Stimulated activated CD4-positive, alpha-beta T cell treated with anti-CD3 and anti-CD28 coated beads, Interleukin-15, amount 100 ng/mL, for 1 hour (primary cell): ENCODE measurements around the gene SEMA4C.
"Not testable (repeated sequence)": the region's sequence is repeated elsewhere in the genome, so short reads cannot be mapped to it uniquely, and the experiment has no call there.

ENCODE experiments used
- DNase-seq, 2 donors: peaks; one replicate each; pipeline ENCODE4 v3.0.0-alpha.2; 2020; ENCODE audit warnings: low read depth in 1 of 2, low spot score in 1 of 2

SEMA4C gene

DNA sequence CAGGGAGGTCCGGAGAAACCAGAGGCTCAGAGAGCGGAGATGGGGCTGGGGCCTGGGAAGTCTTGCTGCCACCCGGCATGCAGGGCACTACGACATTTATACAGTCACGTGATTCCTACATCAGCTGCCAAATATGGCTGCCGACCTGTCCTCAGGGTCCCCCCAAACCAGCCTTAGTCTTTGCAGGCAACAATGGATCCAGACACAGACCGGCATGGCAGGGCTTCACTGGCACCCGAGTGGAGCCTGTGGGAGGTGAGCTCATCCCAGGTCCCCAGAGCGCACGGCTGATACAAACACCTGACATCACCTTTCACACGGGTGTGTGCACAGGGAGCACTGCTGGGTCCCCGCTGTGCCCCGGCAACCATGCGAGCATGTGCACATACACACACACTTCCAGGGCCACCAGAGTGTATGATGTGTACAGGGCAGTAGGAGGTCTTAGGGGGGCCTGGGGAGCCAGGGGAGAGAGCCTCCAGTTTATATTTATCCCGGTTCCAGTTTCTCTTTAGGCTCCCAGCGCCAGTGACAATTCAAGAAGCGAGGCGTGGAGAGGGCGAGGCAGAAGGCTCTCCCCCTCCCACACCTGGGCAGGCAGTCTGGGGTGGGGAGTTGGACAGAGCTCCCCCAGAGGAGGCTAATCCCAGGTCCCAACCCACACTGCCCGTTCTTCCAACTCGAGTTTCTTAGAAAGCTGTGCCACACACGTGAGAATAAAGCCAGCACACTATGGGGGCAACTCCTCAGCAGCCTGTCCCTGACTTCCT lies 2.7 kb downstream of the SEMA4C start:
- DNase-seq, result no peak

DNA sequence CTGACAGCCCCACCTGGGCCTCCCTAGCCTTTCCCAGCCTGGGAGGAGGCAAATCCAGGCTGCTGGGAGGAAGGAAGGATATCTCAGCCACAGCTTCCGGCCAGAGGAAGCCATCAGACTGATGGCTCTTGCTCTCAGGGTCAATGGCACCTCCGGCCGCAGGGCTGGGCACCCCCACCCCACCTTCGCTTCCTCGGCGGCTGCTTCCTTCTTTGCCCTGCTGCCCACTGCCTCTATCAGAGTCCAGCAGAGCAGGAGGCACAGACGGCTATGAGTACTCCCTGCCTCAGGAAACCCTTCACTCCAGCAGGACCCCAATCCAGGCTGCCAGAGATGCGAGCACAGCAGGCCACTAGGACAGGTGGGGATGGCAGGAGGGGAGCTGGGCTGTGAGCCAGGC lies 3.3 kb downstream of the SEMA4C start:
- no peak for DNase-seq

DNA sequence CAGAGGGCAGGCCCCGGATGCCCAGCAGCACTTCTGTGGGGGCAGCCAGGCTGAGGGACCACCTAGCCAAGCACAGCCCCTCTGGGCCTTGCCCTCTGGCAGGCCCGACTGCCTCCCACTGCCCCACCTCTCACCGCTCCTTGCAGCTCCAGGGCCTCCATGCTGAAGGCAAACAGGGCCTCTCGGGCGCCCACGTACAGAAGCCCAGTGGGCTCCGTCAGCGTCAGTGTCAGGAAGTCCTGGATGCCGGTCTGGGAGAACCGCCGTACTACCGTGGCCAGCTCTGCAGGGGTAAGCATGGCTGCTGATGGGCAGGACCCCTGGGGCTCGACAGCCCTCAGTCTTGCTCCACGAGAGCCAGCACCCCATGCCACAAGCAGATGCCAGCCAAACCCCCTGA lies 3.7 kb downstream of the SEMA4C start:
- no peak for DNase-seq

DNA sequence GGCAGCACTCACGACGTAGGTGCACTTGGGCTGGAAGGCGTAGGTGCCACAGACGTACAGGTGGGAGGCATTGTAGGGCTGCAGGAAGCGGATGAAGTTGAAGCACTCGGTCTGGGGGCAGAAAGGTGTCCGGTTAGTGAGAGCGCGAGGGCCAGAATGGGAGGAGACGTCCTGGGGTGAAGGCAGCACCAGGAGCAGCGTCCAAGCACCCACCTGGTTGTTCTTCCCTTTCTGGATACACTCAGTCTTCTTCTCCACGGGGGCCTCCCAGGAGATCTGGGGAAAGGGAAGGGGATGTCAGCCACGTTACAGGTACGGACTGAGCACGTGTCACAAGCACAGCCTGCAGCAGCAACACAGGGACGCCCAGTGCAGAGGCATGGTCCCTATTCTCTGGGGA lies 4.2 kb downstream of the SEMA4C start:
- DNase-seq, result no peak

DNA sequence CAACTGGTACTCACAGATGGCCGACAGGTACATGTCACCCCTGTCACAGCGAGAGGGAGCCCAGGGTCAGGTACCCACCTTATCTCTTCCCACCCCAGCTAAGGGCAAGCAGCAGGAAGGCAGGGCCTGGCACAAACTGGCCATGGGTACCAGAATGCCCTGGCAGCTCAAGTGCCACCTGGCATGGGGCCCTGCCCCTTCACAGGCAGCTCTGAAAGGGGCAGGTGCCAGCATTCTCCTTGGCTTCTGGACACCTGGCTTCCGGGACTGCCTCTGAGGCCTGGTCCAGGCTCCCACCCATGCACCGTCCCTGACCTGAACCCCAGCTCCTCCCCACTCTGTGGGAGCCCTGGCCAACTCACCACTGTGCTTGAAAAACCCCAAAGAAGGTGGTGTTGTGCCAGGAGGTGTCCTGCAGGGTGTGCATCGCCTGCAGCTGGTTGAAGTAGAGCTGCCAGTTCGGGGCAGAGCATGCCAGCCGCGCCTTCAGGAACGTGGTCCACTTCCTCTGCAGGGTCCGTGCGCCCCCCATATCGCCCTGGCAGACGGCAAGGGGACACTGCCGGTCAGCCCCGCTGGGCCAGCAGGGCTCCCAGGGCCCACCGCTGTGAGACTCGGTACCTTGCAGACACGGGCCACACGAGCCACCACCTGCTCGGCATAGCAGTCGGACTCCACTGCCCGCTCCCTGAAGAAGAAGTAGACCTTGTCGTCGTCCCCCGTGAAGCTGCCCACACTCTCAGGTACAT lies 5.4 kb downstream of the SEMA4C start:
- no peak for DNase-seq

DNA sequence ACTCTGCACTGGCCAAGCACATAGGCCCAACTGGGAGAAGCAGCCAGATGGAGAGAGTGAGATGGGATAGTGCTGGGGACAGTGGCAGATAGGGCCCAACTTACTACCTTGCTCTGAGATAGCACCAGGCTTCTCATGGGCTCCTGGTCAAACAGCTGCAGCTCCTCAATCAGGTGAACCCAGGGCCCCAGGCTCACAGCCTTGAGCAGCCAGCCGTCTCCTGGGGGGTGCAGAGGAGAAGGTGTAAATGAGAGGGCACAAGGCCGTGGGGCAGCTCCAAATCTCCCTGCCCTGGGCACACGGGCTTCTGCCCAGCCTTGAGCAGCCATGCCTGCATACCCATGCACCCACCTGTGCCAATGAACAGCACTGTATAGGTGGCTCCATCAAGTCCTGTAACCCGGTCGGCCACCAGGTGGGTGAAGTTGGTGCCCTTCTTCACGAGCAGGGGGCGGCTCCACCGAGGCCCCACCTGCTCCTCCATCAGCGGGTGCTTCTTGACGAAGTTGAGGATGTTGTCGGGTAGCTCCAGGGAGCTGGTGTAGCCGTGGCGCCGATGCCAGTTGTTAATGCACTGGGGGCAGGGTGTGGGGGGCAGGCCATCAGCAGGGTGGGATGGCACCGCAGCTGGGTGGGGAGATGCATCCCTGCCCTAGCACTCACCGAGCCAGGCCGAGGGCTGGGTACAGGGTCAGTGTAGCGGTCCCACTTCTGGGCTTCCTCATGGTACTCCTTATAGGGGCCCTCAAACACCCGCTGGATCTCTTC lies 6.1 kb downstream of the SEMA4C start:
- DNase-seq, result no peak

DNA sequence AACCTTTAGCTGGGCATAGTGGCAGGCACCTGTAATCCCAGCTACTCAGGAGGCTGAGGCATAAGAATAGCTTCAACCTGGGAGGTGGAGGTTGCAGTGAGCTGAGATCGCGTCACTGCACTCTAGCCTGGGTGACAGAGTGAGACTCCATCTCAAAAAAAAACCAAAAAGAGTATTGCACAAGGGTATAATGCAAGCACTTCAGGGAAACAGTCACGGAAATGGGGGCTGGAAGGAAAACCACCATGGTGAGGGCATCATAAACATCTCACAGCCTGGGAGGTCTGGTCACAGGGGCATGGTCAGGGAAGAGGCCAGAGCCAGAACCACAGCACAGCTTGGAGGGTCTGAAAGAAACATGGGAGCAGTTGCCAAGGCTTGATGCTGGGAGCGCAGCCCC lies 6.8 kb downstream of the SEMA4C start:
- DNase-seq, result not testable (repeated sequence)

DNA sequence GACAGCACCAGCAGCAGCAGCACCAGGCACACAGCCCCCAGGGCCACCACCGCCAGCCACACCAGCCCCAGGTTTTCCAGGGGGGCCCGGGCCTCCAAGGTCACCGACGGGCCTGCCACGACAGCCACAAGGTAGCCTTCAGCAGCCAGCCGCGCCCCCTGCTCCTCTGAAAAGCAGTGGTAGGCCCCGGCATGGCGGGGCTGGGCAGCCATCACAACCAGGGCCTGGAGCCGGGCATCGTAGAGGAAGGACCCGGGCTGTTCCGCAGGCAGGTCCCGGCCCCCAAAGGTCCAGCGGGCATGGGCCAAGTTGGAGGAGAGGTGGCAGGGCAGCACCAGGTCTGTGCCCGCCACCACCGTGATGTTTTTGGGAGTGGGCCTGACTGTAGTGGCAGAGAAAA lies 8.8 kb downstream of the SEMA4C start:
- DNase-seq, result no peak

DNA sequence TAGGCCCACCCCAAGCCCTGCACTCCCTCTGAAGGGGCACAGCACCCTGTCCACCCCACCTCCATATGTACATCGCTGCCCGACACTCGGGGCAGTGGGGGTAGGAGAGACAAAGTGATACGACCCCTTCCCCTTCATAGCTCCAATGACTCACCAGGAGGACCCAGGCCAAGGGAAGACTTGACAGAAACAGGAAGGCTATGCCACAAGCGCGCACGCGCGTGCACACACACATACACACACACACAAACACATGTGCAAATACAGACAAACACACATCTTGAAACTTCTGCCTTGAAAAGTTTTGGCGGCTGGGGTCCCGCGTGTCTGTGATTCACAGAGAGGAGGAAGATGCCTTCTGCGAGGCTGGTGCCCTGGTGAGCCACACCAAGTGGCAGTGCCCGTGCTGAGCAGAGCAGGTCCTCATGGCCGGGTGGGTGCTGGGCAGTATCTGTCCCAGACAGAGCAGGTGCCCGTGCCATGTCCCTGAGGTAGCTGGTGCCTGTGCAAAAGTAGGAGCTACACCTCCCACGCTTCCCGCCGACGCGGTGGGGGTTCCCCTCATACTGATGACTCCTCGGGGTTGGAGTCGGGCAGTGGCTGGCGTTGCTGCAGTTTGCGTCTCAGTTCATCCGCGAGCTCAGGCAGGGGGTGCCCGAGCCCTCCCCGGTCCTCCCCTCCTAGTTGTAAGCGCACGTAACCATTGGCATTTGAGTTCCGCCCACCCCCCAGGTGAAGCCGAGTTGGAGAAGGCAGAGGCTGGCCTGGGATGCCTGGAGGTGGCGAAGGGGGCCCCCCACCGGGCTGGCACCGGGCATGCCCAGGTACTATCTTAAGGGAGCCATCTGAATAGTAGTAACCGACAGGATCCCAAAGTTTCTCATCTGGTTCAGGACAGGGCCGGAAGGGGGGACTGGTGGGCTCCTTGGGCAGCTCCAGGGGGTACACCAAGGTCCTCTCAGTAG lies 9.5 kb downstream of the SEMA4C start:
- no peak for DNase-seq

DNA sequence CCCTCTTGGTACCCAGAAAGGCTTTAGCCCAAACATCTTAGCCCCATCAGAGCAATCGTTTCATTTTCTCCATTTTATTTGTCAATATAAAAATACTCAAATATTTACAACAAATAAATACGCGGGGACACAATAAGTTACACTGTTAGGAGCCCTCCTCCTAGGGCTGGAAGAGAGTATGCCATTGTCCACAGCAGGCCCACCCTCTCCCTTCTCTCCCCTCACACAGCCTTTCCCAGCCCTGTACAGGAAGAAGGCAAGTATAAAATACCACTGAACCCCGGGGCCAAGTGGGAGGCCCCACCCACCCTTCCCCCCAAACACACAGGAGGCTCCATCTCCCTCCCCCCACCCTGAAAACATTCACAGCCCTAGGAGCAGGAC lies 10.2 kb downstream of the SEMA4C start:
- no peak for DNase-seq

DNA sequence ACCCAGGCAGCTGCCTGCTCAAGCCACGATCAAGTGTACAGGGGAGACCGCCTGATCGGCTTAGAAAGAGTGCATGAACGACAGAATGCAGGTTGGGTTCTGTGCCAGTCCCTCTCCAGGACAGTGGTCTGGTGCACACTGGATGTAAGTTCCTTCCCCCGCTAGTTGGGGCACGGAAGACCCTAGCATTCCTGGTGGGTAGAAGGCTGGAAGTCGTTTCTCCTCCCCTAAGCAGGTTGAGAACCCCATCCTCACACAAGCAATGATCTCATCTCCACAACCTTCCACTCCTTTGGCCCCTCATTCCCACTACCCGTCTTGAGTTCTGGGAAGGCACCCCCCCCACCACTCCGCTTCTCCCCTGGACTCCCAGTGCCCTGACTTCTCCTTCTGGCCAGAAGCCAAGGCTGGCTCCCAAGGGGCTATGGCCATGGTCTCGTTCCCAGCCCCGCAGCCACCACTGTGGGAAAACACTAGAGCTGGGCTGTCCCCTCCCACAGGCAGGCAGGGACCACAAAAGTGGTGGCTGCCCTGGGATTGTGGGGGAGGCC lies 10.7 kb downstream of the SEMA4C start:
- no peak for DNase-seq

DNA sequence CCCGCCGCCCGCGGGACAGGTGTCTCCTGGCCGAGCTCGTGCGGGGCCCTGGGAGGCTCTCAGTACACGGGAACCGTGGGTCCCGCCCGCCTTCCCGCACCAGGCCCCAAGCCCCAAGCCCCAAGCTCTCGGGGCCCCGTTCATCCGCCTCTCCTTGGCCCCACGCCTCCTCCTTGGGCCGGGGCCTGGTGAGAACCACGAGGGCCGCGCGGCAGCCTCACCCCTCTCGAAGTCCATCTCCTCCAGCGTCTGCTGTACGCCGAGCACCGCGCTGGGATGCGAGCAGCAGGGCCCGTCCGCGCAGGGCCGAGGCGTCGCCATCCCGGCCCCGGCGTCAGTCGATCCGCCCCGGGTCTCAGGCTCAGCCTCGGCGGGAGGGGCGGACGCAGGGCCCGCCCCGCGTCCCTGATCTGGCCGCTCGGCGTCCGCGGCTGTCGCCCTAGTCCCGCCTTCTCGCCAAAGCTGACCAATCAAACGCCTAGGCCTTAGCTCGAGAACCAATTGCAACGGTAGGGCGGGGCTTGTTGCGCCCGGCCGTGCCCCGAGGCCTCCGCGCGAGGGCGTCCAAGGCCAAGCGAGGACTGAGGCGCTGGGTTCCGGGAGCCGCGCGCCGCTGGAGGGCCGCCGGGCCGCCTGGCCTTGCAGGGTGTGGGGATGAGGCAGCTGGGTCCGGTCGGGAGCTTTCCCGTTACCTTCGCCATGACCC lies 12.1 kb downstream of the SEMA4C start, which contains the start of gene ANKRD39:
Gene ANKRD39 (minus strand): TSS at position 350 of the 706 bp plus-strand sequence. CDS start 29 bp downstream, at position 321.
- DNase-seq, result peak; percentile 95 to 96

DNA sequence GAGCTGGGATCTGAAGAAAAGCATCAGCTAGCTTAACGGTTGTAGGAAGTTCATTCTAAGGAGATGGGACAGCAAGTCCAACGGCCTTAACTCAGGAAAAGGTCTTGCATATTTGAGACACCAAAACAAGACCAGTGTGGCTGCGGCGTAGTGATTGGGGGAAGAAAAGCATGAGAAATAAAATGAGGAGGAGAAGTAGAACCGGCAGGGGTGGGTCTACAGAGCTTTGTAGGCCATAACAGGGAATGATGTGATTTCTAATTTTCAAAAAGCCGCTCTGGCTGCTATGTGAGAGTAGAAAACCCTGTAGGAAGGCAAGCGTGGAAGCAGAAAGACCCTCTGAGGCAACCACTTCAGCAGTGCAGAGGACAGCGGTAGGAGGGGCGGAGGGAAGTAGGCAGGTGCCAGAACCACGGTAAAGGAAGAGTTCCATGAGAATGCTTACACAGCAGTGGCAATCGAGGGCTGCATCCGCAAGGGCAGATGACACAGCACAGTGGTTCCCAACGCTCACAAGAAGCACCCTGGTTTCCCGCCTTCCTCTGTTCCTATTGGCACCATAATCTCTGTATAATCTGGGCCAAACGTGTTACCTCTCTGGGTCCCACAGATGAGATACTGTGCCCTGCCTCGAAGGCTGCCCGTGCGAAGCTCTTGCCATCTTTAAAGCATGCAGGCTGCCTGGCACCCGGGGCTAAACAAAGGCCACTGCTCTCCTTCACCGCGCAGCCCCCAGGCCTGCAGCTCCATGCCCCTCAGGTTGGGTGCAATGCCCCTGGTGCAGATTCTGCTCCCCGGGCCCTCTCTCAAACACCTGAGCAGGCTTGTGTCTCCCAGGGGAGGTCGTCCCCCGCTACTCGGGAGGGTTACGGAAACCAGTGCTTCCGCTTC lies 12.9 kb downstream of the SEMA4C start:
- DNase-seq, result no peak

DNA sequence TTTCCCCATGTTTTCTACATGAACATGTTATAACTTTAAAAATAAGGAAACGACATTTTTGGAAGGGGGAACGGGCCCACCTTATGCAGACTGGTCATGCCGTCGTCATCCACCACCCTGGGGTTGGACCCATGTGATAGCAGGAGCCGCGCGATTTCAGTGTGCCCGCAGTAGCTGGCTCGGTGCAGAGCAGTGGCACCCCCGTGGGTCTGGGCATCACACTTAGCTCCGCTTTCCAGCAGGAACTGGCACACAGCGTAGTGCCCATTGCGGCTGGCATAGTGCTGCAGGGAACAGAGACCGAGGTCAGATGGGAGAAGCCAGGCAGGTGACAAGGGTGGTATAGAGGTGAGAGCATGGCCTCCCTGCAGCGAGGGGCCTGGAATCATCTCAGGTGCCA lies 16.6 kb downstream of the SEMA4C start:
- no peak for DNase-seq

DNA sequence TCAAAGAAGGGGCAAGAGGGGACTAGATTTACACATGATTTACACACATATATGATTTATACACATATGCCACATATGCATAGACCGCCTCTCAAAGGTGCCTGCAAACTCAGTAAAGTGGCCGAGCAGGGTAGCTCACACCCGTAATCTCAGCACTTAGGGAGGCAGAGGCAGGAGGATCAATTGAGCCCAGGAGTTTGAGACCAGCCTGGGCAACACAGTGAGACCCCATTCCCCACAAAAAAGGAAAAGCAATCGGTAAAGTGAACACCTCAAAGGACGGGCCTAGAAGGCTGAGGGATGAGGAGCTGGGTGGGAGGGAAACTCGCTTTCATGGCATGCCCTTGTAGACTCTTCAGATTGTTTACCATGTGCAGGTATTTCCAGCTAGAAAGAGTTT lies 17.2 kb downstream of the SEMA4C start:
- DNase-seq, result no peak

DNA sequence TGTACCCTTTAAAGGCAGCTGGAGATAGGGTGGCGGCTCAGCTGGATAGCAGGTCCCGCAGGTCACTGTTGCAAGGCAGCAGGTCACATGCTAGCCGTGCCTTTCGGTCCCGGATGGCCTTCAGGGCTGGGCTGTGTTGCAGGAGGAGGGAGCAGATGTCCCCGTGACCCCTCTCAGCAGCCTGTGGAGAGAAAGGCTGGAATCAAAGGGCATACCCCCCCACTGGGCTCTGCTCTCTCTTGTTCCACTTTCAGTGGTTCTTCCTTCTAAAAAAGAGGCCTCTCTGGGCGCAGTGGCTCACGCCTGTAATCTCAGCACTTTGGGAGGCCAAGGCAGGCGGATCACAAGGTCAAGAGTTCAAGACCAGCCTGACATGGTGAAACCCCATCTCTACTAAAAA lies 21.6 kb downstream of the SEMA4C start:
- no peak for DNase-seq

DNA sequence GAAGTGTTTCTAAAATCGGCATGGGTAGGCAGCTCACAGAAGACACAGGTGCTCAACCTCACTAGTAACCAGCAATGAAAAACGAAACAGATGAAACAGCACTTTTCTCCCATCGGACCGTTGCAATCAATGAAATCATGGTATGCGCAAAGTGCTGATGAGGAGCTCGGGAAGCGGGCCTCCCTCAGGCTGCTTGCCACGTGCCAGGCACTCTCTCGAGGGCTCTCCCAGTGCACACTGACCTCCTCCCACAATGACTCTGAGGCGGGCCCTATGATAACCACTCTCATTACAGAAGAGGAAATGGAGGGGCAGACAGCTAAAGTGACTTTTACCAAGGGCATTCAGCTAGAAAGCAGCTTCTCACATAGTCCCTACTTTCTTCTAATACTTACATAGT lies 22.3 kb downstream of the SEMA4C start:
- no peak for DNase-seq

DNA sequence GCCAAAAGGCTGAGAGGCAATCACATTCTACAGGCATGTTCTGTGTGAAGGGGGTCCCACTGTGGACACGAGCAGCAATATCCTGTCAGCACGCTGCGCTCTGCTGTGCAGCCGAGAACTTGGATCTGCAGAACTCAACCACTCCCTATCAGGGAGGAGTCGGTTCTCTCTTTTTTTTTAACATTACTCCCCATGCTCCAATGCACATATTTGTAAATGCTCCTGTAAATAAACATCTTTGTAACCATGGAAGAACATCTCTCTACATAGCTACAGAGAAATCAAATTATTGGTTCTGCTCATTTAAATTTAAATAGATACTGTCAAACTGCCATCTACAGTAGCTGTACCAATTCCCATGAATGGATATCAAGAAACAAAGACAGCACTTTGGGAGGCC lies 23.1 kb downstream of the SEMA4C start:
- DNase-seq, result no peak

DNA sequence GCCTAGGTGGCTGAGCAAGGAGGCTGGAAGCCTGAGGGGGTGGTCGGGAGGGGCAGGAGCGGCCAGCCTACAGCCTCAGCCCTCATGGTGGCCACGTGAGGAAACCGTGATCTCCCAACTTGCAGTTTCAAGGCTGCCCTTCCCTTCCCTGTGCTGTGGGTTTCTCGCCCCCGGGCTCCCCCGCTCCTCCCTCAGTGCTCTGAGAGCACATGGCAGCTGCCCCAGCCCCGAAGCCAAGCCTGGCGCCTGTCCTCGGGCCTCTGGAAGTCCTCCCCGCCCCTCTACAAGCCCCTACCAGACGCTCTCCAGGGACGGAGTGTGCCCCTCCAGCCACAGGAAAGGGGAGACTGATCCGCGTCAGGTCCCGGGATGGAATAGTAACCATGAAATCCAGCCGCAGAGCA lies 25.5 kb downstream of the SEMA4C start:
- no peak for DNase-seq
